IPS DF 6.9 (cell line): ENCODE data around the gene APBB2.

Source experiments
- DNase-seq: peaks from one replicate; pipeline ENCODE4 v3.0.0-alpha.2; 2013; ENCODE audit warnings: low read depth, low spot score
- H3K27ac ChIP-seq: one replicate; pipeline ENCODE4 v1.5.1; 2013; ENCODE audit warnings: low read length, control low read depth
- H3K27me3 ChIP-seq: 2 replicates; pipeline ENCODE4 v1.6.1; 2013; ENCODE audit warnings: mild to moderate bottlenecking, low read length; ENCODE audit not compliant: control insufficient read depth, insufficient read depth
- H3K36me3 ChIP-seq: 2 replicates; pipeline ENCODE4 v1.6.1; 2013; ENCODE audit warnings: low read length; ENCODE audit not compliant: control insufficient read depth, insufficient read depth
- H3K4me1 ChIP-seq: 2 replicates; pipeline ENCODE4 v1.6.1; 2013; ENCODE audit warnings: low read length; ENCODE audit not compliant: control insufficient read depth, insufficient read depth
- H3K4me3 ChIP-seq: 2 replicates; pipeline ENCODE4 v1.5.1; 2013; ENCODE audit warnings: mild to moderate bottlenecking, low read length
- H3K9me3 ChIP-seq: 2 replicates; pipeline ENCODE4 v1.6.1; 2013; ENCODE audit warnings: low read length, inconsistent platforms; ENCODE audit not compliant: control insufficient read depth, insufficient read depth
- WGBS: extraction: QIAGEN DNeasy Blood & Tissue Kit; methylation state at CpG from one replicate; pipeline ENCODE4 v1.1.7; 2013; ENCODE audit warnings: mixed read lengths, missing lambda C conversion rate; ENCODE audit not compliant: insufficient read length, insufficient coverage; 5-methylcytosine and 5-hydroxymethylcytosine counted together

The APBB2 gene

DNA sequence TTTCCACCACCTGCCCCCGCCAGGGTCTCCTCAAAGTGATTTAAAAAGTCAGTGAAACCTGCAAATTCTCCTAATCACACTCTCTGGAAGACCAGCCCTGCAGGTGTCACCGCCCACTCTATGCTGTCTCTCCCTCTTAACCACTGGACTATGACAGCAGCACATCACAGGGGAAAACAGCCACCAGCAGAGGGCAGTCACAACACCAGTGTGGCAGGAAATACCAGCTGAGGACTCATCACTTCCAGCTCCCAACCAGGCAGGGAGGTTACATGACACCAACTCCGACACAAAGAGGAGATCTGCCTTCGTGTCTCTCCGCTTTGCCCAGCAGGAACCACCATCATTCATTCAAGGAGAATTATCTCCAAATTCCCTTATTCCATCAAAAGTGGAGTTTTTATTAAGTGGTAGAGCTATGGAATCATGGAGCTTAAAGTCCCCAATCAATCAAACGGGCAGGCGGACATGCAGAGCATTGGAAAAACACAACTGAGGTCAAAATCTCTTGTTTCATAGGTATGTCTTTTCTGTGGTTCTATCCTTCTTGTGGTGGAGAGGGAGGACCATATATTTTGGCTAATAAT, 373.3 kb downstream of the APBB2 start:
- Histone ChIP-seq H3K27me3 (no peaks in the 10 kb centered on the region), H3K4me1 (peaks cover 1% of the 10 kb centered on the region; the same call in 1 of the 2 replicates), H3K9me3 (no peaks in the 10 kb centered on the region), H3K4me3 (no peak overlapping the region), H3K27ac (no peak overlapping the region), H3K36me3 (no peaks in the 10 kb centered on the region)
- DNase-seq = peak; percentile 98
- no CpG with 5 or more reads among the region's 7 CpGs for WGBS

DNA sequence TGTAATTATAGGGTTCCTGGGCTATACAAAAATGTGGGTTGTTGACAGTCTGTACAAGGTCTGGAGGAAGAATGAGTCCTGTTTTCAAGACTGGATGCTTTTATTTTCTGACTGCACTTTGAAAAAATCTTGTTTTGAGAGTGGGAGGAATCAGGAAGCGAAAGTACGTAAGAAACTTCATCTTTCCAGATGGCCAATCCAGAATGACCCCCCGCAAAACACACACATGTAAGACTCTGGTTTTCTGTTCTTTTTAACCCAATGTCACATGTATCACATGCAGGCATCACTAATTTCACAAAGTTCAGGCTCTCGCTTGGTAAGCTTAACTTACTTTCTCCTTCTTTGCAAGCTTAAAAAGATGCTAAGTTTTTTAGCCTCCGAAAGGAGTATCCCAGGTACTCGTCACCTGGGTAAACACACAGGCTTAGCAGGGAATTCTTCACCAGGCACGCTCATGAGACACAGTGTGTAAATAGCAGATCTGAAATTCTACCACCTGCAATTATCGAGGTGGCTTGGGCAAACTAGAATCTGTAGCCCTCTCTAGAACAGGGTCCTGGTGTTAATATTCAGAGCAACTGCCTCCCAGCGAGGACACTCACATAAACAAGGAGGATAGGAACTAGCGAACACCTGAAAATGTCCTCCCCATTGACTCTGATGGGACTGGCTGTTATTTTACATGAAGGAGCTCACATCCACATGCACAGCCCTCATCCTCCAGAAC, 373.9 kb downstream of the APBB2 start:
- Histone ChIP-seq H3K4me3 (no peak overlapping the region), H3K27me3 (no peaks in the 10 kb centered on the region), H3K27ac (no peak overlapping the region), H3K36me3 (no peaks in the 10 kb centered on the region), H3K4me1 (peaks cover 1% of the 10 kb centered on the region; the same call in 1 of the 2 replicates), H3K9me3 (no peaks in the 10 kb centered on the region)
- no peak for DNase-seq
- WGBS = no CpG with 5 or more reads among the region's 10 CpGs

DNA sequence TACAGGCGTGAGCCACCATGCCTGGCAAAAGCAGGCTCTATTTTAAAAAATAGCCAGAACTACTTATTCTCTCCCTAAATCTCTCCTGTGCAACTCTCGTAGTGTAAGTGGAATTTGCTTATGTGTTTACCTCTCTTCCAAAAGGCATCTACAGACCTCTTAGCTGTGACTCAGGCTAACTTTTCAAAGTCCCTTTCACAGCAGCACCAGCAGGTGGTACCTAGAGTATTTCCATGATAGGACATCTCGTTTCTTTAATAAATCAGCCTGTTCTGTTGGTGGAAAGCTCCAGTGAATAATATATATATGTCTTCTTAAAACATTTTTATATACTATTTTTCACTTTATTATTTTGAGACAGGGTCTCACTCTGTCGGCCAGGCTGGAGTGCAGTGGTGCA, 375.6 kb downstream of the APBB2 start:
- no peak for DNase-seq
- Histone ChIP-seq H3K27me3 (no peaks in the 10 kb centered on the region), H3K4me3 (no peak overlapping the region), H3K27ac (no peak overlapping the region), H3K4me1 (peaks cover 1% of the 10 kb centered on the region; the same call in 1 of the 2 replicates), H3K9me3 (no peaks in the 10 kb centered on the region), H3K36me3 (no peaks in the 10 kb centered on the region)
- WGBS = no CpG with 5 or more reads among the region's 4 CpGs

DNA sequence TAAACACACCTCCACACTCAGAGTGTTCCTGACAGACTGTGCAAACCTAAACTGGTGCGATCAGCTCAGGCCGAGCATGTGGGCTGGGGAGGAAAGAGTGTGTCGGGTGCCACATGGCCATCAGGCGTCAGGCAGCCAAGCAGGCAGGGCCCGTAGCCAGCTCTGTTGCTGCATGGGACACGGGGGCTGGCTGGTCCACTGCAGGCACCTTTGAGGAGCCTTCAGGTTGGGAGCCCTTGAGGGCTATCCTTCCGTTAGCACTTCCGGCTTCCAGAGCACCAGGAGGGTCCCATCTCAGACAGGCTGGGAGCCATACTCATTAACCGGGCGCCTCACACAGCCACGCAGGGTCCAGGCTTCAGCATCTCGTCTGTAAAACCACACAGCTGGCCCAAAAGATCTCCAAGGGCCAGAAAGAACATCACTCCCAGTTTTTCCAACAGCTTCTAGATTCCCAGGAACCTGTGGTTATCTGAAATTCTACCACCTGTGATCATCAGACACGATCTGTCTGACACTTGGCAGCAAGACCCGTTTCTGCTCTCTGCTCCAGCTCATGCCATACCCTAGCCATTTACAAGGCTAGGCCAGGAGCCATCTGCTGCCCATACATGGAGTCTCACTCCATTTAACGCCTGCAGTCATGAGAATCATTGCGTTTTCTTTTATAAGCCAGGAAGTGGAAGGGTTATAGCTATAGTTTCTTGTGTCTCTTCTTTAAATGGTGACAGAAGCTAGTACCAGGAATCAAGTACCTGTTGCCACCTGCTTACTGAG, 377.1 kb downstream of the APBB2 start:
- WGBS = no CpG with 5 or more reads among the region's 16 CpGs
- DNase-seq = no peak
- Histone ChIP-seq H3K27ac (no peak overlapping the region), H3K4me3 (no peak overlapping the region), H3K36me3 (no peaks in the 10 kb centered on the region), H3K9me3 (no peaks in the 10 kb centered on the region), H3K4me1 (peaks cover 1% of the 10 kb centered on the region; the same call in 1 of the 2 replicates), H3K27me3 (no peaks in the 10 kb centered on the region)

DNA sequence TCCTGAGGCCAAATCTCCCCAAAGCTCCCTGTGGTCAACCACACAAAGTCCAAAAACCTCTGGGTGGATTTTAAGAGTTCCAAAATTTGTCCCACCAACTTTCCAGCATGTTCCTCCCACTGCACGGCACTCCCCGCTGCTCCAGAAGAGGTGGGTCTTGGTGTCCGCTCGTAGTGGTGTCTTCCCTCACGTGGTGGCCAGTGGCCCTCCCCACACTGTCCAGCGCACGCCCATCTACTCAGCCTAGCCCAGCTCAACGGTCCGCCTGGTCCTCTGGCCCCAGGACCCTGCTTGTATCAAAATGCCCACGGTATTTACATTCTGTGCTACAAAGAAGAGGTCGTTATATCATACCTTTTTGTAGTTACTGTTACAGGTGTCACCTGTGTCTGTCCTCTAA, 381.1 kb downstream of the APBB2 start:
- WGBS = no CpG with 5 or more reads among the region's 11 CpGs

DNA sequence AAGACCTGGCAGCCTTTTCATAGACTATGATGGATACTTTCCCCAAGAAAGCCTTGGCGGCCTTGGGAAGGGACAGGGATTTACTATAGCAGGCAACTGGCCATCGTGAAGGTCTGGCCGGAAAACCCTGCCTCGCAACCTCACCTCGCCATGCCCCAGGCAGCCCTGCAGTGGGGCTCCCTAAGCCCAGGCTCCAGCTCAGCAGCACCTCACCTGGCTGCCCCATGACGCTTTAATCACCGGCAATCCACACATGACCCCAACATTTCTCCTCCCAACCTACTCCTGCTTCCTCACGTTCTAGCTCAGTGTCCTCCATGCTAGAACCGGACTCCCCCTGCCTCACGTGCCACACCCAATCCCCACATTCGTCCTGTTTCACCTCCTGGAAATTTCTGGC, 382.2 kb downstream of the APBB2 start:
- Histone ChIP-seq H3K4me1 (no peaks in the 10 kb centered on the region), H3K36me3 (peaks cover 12% of the 10 kb centered on the region; the same call in 1 of the 2 replicates), H3K27ac (no peak overlapping the region), H3K4me3 (no peak overlapping the region), H3K9me3 (no peaks in the 10 kb centered on the region), H3K27me3 (no peaks in the 10 kb centered on the region)
- no CpG with 5 or more reads among the region's 11 CpGs for whole genome bisulfite sequencing
- no peak for DNase-seq

More for the DNA sequence above, 381.1 kb downstream of the APBB2 start:
- DNase-seq = no peak
- Histone ChIP-seq H3K4me3 (no peak overlapping the region), H3K36me3 (peaks cover 8% of the 10 kb centered on the region; the same call in 1 of the 2 replicates), H3K27ac (no peak overlapping the region), H3K27me3 (no peaks in the 10 kb centered on the region), H3K9me3 (no peaks in the 10 kb centered on the region), H3K4me1 (no peaks in the 10 kb centered on the region)

DNA sequence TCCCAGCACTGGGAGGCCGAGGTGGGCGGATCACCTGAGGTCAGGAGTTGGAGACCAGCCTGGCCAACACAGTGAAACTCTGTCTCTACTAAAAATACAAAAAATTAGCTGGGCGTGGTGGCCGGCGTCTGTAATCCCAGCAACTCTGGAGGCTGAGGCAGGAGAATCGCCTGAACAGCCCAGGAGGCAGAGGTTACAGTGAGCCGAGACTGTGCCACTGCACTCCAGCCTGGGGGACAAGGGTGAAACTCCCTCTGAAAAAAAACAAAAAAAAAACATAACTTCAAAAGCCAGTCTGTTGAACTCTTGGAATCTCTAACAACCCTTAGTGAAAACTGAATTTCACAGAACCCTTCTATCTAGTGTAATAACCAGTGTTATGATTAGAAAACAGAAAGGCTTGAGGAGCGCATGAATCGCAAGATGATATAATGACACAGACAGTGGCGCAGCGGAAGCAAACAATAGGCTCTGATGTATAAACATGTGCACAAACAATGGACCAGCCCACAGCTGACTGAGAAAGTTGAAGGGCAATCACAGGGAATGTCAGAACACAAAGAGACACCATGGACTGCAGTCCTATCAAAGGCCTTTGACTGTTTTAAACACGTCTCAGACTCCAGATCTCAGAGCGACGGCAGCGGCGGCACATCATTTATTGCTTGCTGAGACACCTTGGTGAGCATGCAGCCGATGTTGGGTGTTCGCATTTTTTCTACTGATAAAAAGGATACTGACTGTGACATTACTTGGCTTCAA, 383.0 kb downstream of the APBB2 start:
- H3K36me3 ChIP-seq = peaks cover 12% of the 10 kb centered on the region; the same call in 1 of the 2 replicates
- no peaks in the 10 kb centered on the region for H3K4me1 ChIP-seq
- WGBS = no CpG with 5 or more reads among the region's 18 CpGs
- H3K27me3 ChIP-seq = no peaks in the 10 kb centered on the region
- no peak overlapping the region for H3K27ac ChIP-seq
- H3K4me3 ChIP-seq = no peak overlapping the region
- DNase-seq = no peak
- no peaks in the 10 kb centered on the region for H3K9me3 ChIP-seq

DNA sequence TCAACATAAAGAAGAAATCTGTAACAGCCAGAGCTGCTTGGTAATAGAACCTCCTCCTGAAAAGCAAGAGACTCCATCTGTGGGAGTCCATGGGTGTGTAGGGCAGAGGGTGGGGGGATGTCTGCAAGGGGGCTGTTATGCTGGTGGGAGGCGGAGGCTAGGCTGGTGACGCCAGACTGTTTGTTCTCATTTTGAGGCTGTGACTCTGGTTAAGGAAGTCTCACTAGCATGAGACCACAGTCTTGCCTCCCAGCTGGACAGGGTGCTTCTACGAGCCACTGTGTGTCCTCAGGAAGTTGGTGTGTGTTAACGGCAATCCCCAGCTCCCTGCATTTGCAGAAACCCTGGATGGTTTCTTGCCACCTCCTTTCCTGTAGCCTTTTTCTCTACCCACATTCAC, 384.8 kb downstream of the APBB2 start:
- DNase-seq = no peak
- no CpG with 5 or more reads among the region's 4 CpGs for whole genome bisulfite sequencing
- Histone ChIP-seq H3K36me3 (peaks cover 12% of the 10 kb centered on the region; the same call in 1 of the 2 replicates), H3K4me3 (no peak overlapping the region), H3K9me3 (no peaks in the 10 kb centered on the region), H3K27me3 (no peaks in the 10 kb centered on the region), H3K4me1 (no peaks in the 10 kb centered on the region), H3K27ac (no peak overlapping the region)

DNA sequence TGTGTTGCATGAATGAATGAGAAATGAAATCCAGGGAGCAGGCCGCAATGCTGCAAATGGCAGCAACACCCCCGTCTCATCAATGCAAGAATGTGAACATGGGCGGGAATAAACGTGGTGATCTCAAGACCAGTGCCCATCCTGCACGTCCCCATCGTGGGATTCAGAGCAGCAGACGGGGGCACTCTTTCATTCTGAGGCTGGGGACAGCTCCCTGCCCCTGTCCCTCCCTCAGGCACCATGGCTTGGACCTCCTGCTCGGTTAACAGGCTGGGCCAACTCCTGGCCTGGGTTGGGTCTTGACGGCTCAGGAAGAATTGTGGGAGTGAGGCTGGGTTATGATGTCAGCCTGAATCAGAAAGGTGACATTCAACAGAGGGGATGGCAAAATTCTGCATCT, 385.7 kb downstream of the APBB2 start:
- no CpG with 5 or more reads among the region's 9 CpGs for WGBS

DNA sequence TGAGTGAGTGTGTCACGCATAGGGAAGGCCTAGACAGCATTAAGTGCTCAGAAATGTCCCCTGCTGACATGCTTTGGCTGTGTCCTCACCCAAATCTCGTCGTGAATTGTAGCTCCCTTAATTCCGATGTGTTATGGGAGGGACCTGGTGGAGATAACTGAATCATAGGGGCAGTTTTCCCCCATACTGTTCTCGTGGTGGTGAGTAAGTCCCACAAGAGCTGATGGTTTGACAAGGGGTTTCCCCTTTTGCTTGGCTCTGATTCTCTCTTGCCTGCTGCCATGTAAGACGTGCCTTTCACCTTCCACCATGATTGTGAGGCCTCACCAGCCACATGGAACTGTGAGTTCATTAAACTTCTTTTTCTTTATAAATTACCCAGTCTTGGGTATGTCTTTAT, 386.6 kb downstream of the APBB2 start:
- H3K4me3 ChIP-seq = no peak overlapping the region
- H3K27ac ChIP-seq = no peak overlapping the region
- DNase-seq = no peak
- H3K27me3 ChIP-seq = no peaks in the 10 kb centered on the region
- no peaks in the 10 kb centered on the region for H3K9me3 ChIP-seq
- peaks cover 13% of the 10 kb centered on the region; the same call in 1 of the 2 replicates for H3K36me3 ChIP-seq
- H3K4me1 ChIP-seq = no peaks in the 10 kb centered on the region
- no CpG with 5 or more reads among the region's 6 CpGs for WGBS

More for the DNA sequence above, 385.7 kb downstream of the APBB2 start:
- Histone ChIP-seq H3K36me3 (peaks cover 12% of the 10 kb centered on the region; the same call in 1 of the 2 replicates), H3K4me3 (no peak overlapping the region), H3K4me1 (no peaks in the 10 kb centered on the region), H3K27ac (no peak overlapping the region), H3K9me3 (no peaks in the 10 kb centered on the region), H3K27me3 (no peaks in the 10 kb centered on the region)
- no peak for DNase-seq
